ENCODE data around the gene SOCS6. TPM values are rescaled to one million over a fixed set of nuclear protein-coding genes. Genes with fewer than 3 reads are reported as not detected.
"Not testable (repeated sequence)": the region's sequence is repeated elsewhere in the genome, so short reads cannot be mapped to it uniquely, and the experiment has no call there.

Gene SOCS6
- total and polyA plus RNA-seq, 4 donors: 5.9 to 22.8 (median 15.5) TPM

DNA sequence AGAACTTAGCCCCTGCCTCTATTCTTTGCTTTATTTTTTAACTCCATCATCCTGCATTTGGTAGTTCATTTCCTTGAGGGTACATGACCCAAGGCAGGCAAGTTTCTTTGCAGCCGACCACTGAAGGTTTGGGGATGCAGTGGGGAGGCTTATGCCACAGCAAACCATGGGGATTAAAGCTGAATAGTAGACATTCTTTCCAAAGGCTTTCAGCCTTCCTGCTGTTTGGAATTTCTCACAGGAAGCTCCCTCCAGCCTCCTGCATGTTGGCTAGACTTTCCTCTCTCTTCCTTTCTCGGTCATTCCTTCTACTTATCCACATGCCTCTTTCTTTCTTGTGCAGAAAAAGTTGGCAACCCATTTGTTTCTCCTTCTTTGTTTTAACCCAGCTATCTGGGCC, 77.3 kb downstream of the SOCS6 start:
- H3K4me3 ChIP-seq (ENCODE audit: low read length in 2 of 2): no peak overlapping the region
- no peak for ATAC-seq (ENCODE audit: low FRiP score)
- WGBS, 2 donors: 10 to 17% methylated on average over 2 of the region's 2 CpGs
- no peaks in the 10 kb centered on the region for H3K9me3 ChIP-seq (ENCODE audit: control insufficient read depth, low read length)
- H3K27me3 ChIP-seq (ENCODE audit: control insufficient read depth in 1 of 2, insufficient read depth in 2 of 2, low read length in 1 of 2): no peaks in the 10 kb centered on the region
- DNase-seq: no peak
- H3K4me1 ChIP-seq (ENCODE audit: control insufficient read depth in 1 of 2, insufficient read depth in 2 of 2, low read length in 2 of 2): no peaks in the 10 kb centered on the region
- H3K27ac ChIP-seq (ENCODE audit: low read depth in 1 of 2, low read length in 2 of 2): no peak overlapping the region
- no peaks in the 10 kb centered on the region for H3K36me3 ChIP-seq (ENCODE audit: control insufficient read depth in 1 of 2, insufficient read depth in 2 of 2, low read length in 1 of 2)
- intact Hi-C loops (cut with DNase I): no loop called here

- no peak overlapping the region for H3K27ac ChIP-seq (ENCODE audit: low read depth in 1 of 2, low read length in 2 of 2)
- no peaks in the 10 kb centered on the region for H3K27me3 ChIP-seq (ENCODE audit: control insufficient read depth in 1 of 2, insufficient read depth in 2 of 2, low read length in 1 of 2)
- ATAC-seq (ENCODE audit: low FRiP score) (no peak), DNase-seq (no peak)
- no peak overlapping the region for H3K4me3 ChIP-seq (ENCODE audit: low read length in 2 of 2)
- H3K9me3 ChIP-seq (ENCODE audit: control insufficient read depth, low read length): no peaks in the 10 kb centered on the region
- WGBS, 2 donors: 76 to 83% methylated on average over 7 of the region's 7 CpGs
- no peaks in the 10 kb centered on the region for H3K4me1 ChIP-seq (ENCODE audit: control insufficient read depth in 1 of 2, insufficient read depth in 2 of 2, low read length in 2 of 2)
- intact Hi-C loops (cut with DNase I): no loop called here
- no peaks in the 10 kb centered on the region for H3K36me3 ChIP-seq (ENCODE audit: control insufficient read depth in 1 of 2, insufficient read depth in 2 of 2, low read length in 1 of 2)
Observed at GRCh38 chr18:70366670-70367069, 77.8 kb downstream of the SOCS6 start.

GRCh38 chr18:70367344-70367743, 78.5 kb downstream of the SOCS6 start:
- H3K27me3 ChIP-seq (ENCODE audit: control insufficient read depth in 1 of 2, insufficient read depth in 2 of 2, low read length in 1 of 2); ATAC-seq (ENCODE audit: low FRiP score); H3K4me1 ChIP-seq (ENCODE audit: control insufficient read depth in 1 of 2, insufficient read depth in 2 of 2, low read length in 2 of 2); DNase-seq; H3K4me3 ChIP-seq (ENCODE audit: low read length in 2 of 2); H3K9me3 ChIP-seq (ENCODE audit: control insufficient read depth, low read length); H3K27ac ChIP-seq (ENCODE audit: low read depth in 1 of 2, low read length in 2 of 2); intact Hi-C loops (cut with DNase I); H3K36me3 ChIP-seq (ENCODE audit: control insufficient read depth in 1 of 2, insufficient read depth in 2 of 2, low read length in 1 of 2): not testable (repeated sequence)
- WGBS, 2 donors: 90 to 99% methylated on average over 3 of the region's 3 CpGs

GRCh38 chr18:70368903-70369302, 80.1 kb downstream of the SOCS6 start:
- WGBS, 2 donors: 88 to 90% methylated on average over 1 of the region's 1 CpG

GRCh38 chr18:70370762-70371733, 82.2 kb downstream of the SOCS6 start:
- H3K4me1 ChIP-seq (ENCODE audit: control insufficient read depth in 1 of 2, insufficient read depth in 2 of 2, low read length in 2 of 2): no peaks in the 10 kb centered on the region
- H3K27me3 ChIP-seq (ENCODE audit: control insufficient read depth in 1 of 2, insufficient read depth in 2 of 2, low read length in 1 of 2): no peaks in the 10 kb centered on the region
- no peaks in the 10 kb centered on the region for H3K9me3 ChIP-seq (ENCODE audit: control insufficient read depth, low read length)
- no peak overlapping the region for H3K4me3 ChIP-seq (ENCODE audit: low read length in 2 of 2)
- WGBS, 2 donors: 86 to 87% methylated on average over 9 of the region's 9 CpGs
- H3K27ac ChIP-seq (ENCODE audit: low read depth in 1 of 2, low read length in 2 of 2): no peak overlapping the region
- ATAC-seq (ENCODE audit: low FRiP score) (no peak), DNase-seq (no peak)
- intact Hi-C loops (cut with DNase I): no loop called here
- no peaks in the 10 kb centered on the region for H3K36me3 ChIP-seq (ENCODE audit: control insufficient read depth in 1 of 2, insufficient read depth in 2 of 2, low read length in 1 of 2)

More at GRCh38 chr18:70368903-70369302, 80.1 kb downstream of the SOCS6 start:
- H3K36me3 ChIP-seq (ENCODE audit: control insufficient read depth in 1 of 2, insufficient read depth in 2 of 2, low read length in 1 of 2): no peaks in the 10 kb centered on the region
- no peak overlapping the region for H3K4me3 ChIP-seq (ENCODE audit: low read length in 2 of 2)
- no peaks in the 10 kb centered on the region for H3K27me3 ChIP-seq (ENCODE audit: control insufficient read depth in 1 of 2, insufficient read depth in 2 of 2, low read length in 1 of 2)
- no peaks in the 10 kb centered on the region for H3K9me3 ChIP-seq (ENCODE audit: control insufficient read depth, low read length)
- DNase-seq (no peak), ATAC-seq (ENCODE audit: low FRiP score) (no peak)
- intact Hi-C loops (cut with DNase I): no loop called here
- no peak overlapping the region for H3K27ac ChIP-seq (ENCODE audit: low read depth in 1 of 2, low read length in 2 of 2)
- H3K4me1 ChIP-seq (ENCODE audit: control insufficient read depth in 1 of 2, insufficient read depth in 2 of 2, low read length in 2 of 2): no peaks in the 10 kb centered on the region

- Histone ChIP-seq H3K9me3 (ENCODE audit: control insufficient read depth, low read length) (no peaks in the 10 kb centered on the region), H3K4me3 (ENCODE audit: low read length in 2 of 2) (no peak overlapping the region), H3K36me3 (ENCODE audit: control insufficient read depth in 1 of 2, insufficient read depth in 2 of 2, low read length in 1 of 2) (no peaks in the 10 kb centered on the region), H3K27ac (ENCODE audit: low read depth in 1 of 2, low read length in 2 of 2) (no peak overlapping the region), H3K27me3 (ENCODE audit: control insufficient read depth in 1 of 2, insufficient read depth in 2 of 2, low read length in 1 of 2) (no peaks in the 10 kb centered on the region), H3K4me1 (ENCODE audit: control insufficient read depth in 1 of 2, insufficient read depth in 2 of 2, low read length in 2 of 2) (no peaks in the 10 kb centered on the region)
- no peak for DNase-seq
- no peak for ATAC-seq (ENCODE audit: low FRiP score)
- 73 to 76% methylated on average over 2 of the region's 2 CpGs for WGBS, 2 donors
- intact Hi-C loops (cut with DNase I): no loop called here
Observed at GRCh38 chr18:70371908-70372307, 83.1 kb downstream of the SOCS6 start.

GRCh38 chr18:70372450-70373041, 83.7 kb downstream of the SOCS6 start:
- ATAC-seq (ENCODE audit: low FRiP score): no peak
- Histone ChIP-seq H3K27me3 (ENCODE audit: control insufficient read depth in 1 of 2, insufficient read depth in 2 of 2, low read length in 1 of 2) (no peaks in the 10 kb centered on the region), H3K4me1 (ENCODE audit: control insufficient read depth in 1 of 2, insufficient read depth in 2 of 2, low read length in 2 of 2) (no peaks in the 10 kb centered on the region), H3K9me3 (ENCODE audit: control insufficient read depth, low read length) (no peaks in the 10 kb centered on the region), H3K36me3 (ENCODE audit: control insufficient read depth in 1 of 2, insufficient read depth in 2 of 2, low read length in 1 of 2) (no peaks in the 10 kb centered on the region), H3K27ac (ENCODE audit: low read depth in 1 of 2, low read length in 2 of 2) (no peak overlapping the region), H3K4me3 (ENCODE audit: low read length in 2 of 2) (no peak overlapping the region)
- DNase-seq: no peak
- intact Hi-C loops (cut with DNase I): no loop called here
- 83 to 90% methylated on average over 2 of the region's 2 CpGs for WGBS, 2 donors

DNA sequence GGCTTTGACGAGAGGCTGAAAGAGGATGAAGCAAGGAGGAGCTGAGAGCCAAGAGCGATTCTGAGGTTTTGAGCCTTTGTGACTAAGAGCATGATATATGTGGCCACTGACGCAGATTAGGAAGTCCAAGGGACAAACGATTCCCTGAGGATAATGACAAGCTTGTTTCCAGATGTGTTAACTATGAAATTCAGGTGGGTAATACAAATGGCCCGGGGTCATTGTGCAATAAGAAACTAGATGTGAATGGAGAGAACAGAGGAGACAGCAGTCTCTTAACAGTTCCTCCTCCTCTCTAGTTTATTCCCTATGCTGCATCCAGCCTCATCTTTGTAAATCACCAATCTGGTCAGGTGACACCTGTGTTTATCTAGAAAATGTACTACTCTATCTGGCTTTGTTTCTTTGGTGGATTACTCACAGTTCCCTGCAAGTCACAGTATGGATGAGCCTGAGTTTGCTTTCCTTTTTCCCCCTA, 84.2 kb downstream of the SOCS6 start:
- Histone ChIP-seq H3K36me3 (ENCODE audit: control insufficient read depth in 1 of 2, insufficient read depth in 2 of 2, low read length in 1 of 2) (no peaks in the 10 kb centered on the region), H3K4me3 (ENCODE audit: low read length in 2 of 2) (no peak overlapping the region), H3K27me3 (ENCODE audit: control insufficient read depth in 1 of 2, insufficient read depth in 2 of 2, low read length in 1 of 2) (no peaks in the 10 kb centered on the region), H3K9me3 (ENCODE audit: control insufficient read depth, low read length) (no peaks in the 10 kb centered on the region), H3K27ac (ENCODE audit: low read depth in 1 of 2, low read length in 2 of 2) (no peak overlapping the region), H3K4me1 (ENCODE audit: control insufficient read depth in 1 of 2, insufficient read depth in 2 of 2, low read length in 2 of 2) (no peaks in the 10 kb centered on the region)
- WGBS, 2 donors: 40 to 46% methylated on average over 5 of the region's 5 CpGs
- ATAC-seq (ENCODE audit: low FRiP score) (no peak), DNase-seq (no peak)
- intact Hi-C loops (cut with DNase I): no loop called here

GRCh38 chr18:70374154-70374553, 85.3 kb downstream of the SOCS6 start:
- H3K27ac ChIP-seq (ENCODE audit: low read depth in 1 of 2, low read length in 2 of 2): no peak overlapping the region
- H3K27me3 ChIP-seq (ENCODE audit: control insufficient read depth in 1 of 2, insufficient read depth in 2 of 2, low read length in 1 of 2): no peaks in the 10 kb centered on the region
- ATAC-seq (ENCODE audit: low FRiP score) (no peak), DNase-seq (no peak)
- no peaks in the 10 kb centered on the region for H3K9me3 ChIP-seq (ENCODE audit: control insufficient read depth, low read length)
- WGBS, 2 donors: 88 to 95% methylated on average over 2 of the region's 2 CpGs
- intact Hi-C loops (cut with DNase I): no loop called here
- H3K36me3 ChIP-seq (ENCODE audit: control insufficient read depth in 1 of 2, insufficient read depth in 2 of 2, low read length in 1 of 2): no peaks in the 10 kb centered on the region
- no peak overlapping the region for H3K4me3 ChIP-seq (ENCODE audit: low read length in 2 of 2)
- H3K4me1 ChIP-seq (ENCODE audit: control insufficient read depth in 1 of 2, insufficient read depth in 2 of 2, low read length in 2 of 2): no peaks in the 10 kb centered on the region

All from aorta (tissue), 5 donors.